PC-9 (cell line): ENCODE results near the gene NOPCHAP1.

Experiments
- EZH2 ChIP-seq: fragments of 200-600 bp; sonication (generic); IDR thresholded peaks from 2 replicates; pipeline ENCODE4 v1.8.0; 2017; ENCODE audit warnings: antibody characterized with exemption, low read depth
- TF ChIP-seq, protein P1 (sequence below): fragments of 200-600 bp; sonication (generic); conservative IDR thresholded peaks from 2 replicates; pipeline ENCODE4 v1.6.1; 2017; ENCODE audit warnings: mixed run types, antibody characterized with exemption, mild to moderate bottlenecking, moderate library complexity

DNA sequence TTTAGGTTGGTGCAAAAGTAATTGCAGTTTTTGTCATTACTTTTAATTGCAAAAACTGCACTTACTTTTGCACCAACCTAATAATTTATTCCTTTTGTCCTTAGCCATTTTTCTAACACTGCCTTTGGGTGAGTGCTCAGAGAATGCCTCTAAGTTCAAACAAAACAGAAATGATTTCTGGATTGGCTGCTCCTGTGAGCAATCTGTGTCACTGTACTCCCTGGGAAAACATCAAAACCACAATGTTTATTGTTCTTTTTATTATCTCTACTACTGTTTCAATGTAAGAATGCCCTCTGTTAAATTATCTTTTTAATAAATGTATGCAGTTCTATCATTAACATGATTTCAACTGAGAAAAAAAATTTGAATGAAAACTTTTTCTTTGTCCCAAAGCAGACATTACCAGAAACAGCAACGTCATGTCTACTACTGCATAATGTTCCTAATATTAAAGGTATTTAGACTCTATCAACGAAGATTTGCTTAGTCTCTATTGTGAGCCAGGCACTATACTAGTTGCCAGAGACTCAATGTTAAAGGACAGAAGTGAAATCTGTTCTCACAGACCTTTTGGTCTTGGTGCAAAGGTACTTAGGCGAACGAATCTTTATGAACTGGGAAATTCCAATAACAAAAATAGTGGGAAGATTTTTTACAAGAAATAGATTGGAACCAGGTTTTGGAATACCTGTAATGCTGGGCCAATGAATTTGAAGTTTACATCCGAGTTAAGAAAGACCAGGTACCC is 34.2 kb upstream of the NOPCHAP1 start:
- no peak for TF ChIP-seq EZH2
- TF ChIP-seq, protein P1, sequence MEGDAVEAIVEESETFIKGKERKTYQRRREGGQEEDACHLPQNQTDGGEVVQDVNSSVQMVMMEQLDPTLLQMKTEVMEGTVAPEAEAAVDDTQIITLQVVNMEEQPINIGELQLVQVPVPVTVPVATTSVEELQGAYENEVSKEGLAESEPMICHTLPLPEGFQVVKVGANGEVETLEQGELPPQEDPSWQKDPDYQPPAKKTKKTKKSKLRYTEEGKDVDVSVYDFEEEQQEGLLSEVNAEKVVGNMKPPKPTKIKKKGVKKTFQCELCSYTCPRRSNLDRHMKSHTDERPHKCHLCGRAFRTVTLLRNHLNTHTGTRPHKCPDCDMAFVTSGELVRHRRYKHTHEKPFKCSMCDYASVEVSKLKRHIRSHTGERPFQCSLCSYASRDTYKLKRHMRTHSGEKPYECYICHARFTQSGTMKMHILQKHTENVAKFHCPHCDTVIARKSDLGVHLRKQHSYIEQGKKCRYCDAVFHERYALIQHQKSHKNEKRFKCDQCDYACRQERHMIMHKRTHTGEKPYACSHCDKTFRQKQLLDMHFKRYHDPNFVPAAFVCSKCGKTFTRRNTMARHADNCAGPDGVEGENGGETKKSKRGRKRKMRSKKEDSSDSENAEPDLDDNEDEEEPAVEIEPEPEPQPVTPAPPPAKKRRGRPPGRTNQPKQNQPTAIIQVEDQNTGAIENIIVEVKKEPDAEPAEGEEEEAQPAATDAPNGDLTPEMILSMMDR = no peak
